Measurements from ENCODE around the gene LRRC42. TPM values are rescaled to one million over a fixed set of nuclear protein-coding genes. Genes with fewer than 3 reads are reported as not detected.
A peak's percentile ranks its signal among the peaks of the same experiment; 100 is the strongest.

The LRRC42 gene
- total and polyA plus RNA-seq, 10 of the 15 experiments (the other 5 are each of a cell fraction or from before 2014, with no cell fraction given), result 11.0 to 34.4 (median 23.0) TPM

GRCh38 chr1:53934170-53934765 lies 11.9 kb upstream of the LRRC42 start:
- no peak overlapping the region for H3K9ac ChIP-seq (ENCODE audit: control insufficient read depth, insufficient read depth, low read length)
- SMC1A ChIA-PET (ENCODE audit: uncharacterized antibody, unreplicated experiment), result interaction anchor here (0.7 to 3.1 kb wide), 5 partner anchors 10 to 14 kb away, joined by 3 to 14 read pairs (median 5); partner anchors contain the start of gene IFT25
- no peaks in the 10 kb centered on the region for H3K4me1 ChIP-seq (ENCODE audit: control insufficient read depth, insufficient read depth, low read length)
- H3K79me2 ChIP-seq (ENCODE audit: control insufficient read depth, insufficient read depth, low read length), result no peaks in the 10 kb centered on the region
- H3K9me3 ChIP-seq (replicated peaks; ENCODE audit: control insufficient read depth, insufficient read depth, low read length), result peaks cover 12% of the 10 kb centered on the region
- H2AFZ ChIP-seq (ENCODE audit: control insufficient read depth, low read depth, low read length), result no peak overlapping the region
- RAD21 ChIA-PET (ENCODE audit: unreplicated experiment), result interaction anchor here (0.7 to 1.0 kb wide), 3 partner anchors 10 to 14 kb away, joined by 4 to 7 read pairs (median 5); partner anchors contain the start of genes IFT25 and LRRC42
- WGBS (ENCODE audit: insufficient coverage, insufficient replicate concordance, low lambda C conversion rate, missing lambda C conversion rate), result 96% methylated on average over 1 of the region's 1 CpG
- POLR2A ChIA-PET, result interaction anchor here (0.9 to 1.3 kb wide), 3 partner anchors 10 to 13 kb away, joined by 3 to 7 read pairs (median 5); no protein-coding TSS in a partner anchor
- DNase-seq (ENCODE audit: low read depth, low spot score) (no peak), FAIRE-seq (no peak), ATAC-seq (no peak)
- H3K4me3 ChIP-seq, result no peak overlapping the region
- intact Hi-C loops (cut with micrococcal nuclease; ENCODE audit: unreplicated experiment) (no loop called here), in situ Hi-C loops (cut with MboI) (no loop called here)
- CTCF ChIA-PET, result interaction anchor here (1.1 to 2.6 kb wide), 6 partner anchors 9 to 75 kb away, joined by 3 to 9 read pairs (median 5); partner anchors contain the start of gene IFT25
- no TSS peak for BruUV-seq (replicated peaks)
- H4K20me1 ChIP-seq (ENCODE audit: control insufficient read depth, insufficient read depth), result no peaks in the 10 kb centered on the region
- H3K27ac ChIP-seq (ENCODE audit: control insufficient read depth, insufficient read depth), result no peak overlapping the region
- TF ChIP-seq FOXM1 (IDR thresholded peaks at IDR 0.05; ENCODE audit: low read depth, low read length), result no peak
- TF ChIP-seq, protein P1, sequence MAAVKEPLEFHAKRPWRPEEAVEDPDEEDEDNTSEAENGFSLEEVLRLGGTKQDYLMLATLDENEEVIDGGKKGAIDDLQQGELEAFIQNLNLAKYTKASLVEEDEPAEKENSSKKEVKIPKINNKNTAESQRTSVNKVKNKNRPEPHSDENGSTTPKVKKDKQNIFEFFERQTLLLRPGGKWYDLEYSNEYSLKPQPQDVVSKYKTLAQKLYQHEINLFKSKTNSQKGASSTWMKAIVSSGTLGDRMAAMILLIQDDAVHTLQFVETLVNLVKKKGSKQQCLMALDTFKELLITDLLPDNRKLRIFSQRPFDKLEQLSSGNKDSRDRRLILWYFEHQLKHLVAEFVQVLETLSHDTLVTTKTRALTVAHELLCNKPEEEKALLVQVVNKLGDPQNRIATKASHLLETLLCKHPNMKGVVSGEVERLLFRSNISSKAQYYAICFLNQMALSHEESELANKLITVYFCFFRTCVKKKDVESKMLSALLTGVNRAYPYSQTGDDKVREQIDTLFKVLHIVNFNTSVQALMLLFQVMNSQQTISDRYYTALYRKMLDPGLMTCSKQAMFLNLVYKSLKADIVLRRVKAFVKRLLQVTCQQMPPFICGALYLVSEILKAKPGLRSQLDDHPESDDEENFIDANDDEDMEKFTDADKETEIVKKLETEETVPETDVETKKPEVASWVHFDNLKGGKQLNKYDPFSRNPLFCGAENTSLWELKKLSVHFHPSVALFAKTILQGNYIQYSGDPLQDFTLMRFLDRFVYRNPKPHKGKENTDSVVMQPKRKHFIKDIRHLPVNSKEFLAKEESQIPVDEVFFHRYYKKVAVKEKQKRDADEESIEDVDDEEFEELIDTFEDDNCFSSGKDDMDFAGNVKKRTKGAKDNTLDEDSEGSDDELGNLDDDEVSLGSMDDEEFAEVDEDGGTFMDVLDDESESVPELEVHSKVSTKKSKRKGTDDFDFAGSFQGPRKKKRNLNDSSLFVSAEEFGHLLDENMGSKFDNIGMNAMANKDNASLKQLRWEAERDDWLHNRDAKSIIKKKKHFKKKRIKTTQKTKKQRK (IDR thresholded peaks at IDR 0.05; ENCODE audit: low read depth, low read length), result no peak
- no peak for TF ChIP-seq BCL11A (IDR thresholded peaks at IDR 0.05; ENCODE audit: low read depth, low read length)
- TF ChIP-seq MYB (IDR thresholded peaks at IDR 0.05; ENCODE audit: borderline replicate concordance, low read depth, low read length), result no peak
- peak; percentile 95 for TF ChIP-seq CBX5 (IDR thresholded peaks at IDR 0.05; ENCODE audit: low read depth)
- no peak for TF ChIP-seq MTA2 (IDR thresholded peaks at IDR 0.05; ENCODE audit: low read depth)
- TF ChIP-seq USF2 (IDR thresholded peaks at IDR 0.05; ENCODE audit: borderline replicate concordance, low read depth, low read length), result no peak
- TF ChIP-seq KAT2A (conservative IDR thresholded peaks at IDR 0.05; ENCODE audit: control insufficient read depth, low read depth, low read length), result no peak
- no peak for TF ChIP-seq HCFC1 (IDR thresholded peaks at IDR 0.05; ENCODE audit: low read length)
- 0 out of 2 replicates have a peak, but pooled peaks have one; percentile 21 for TF ChIP-seq NBN (IDR thresholded peaks at IDR 0.05)
- TF ChIP-seq, protein P2, sequence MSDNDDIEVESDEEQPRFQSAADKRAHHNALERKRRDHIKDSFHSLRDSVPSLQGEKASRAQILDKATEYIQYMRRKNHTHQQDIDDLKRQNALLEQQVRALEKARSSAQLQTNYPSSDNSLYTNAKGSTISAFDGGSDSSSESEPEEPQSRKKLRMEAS (IDR thresholded peaks at IDR 0.05; ENCODE audit: low read depth, low read length), result no peak
- no peaks in the 10 kb centered on the region for H3K27me3 ChIP-seq (replicated peaks in 1 of 2; ENCODE audit: control insufficient read depth in 2 of 2, insufficient read depth in 2 of 2, low read length in 1 of 2)
- H3K4me2 ChIP-seq (ENCODE audit: control insufficient read depth, insufficient read depth), result no peak overlapping the region
- H3K36me3 ChIP-seq (ENCODE audit: control insufficient read depth in 2 of 2, insufficient read depth in 2 of 2, low read length in 1 of 2), result peaks cover 0 to 13% of the 10 kb centered on the region in 2 experiments; a peak in 1 of 4 replicates
